ENCODE measurements around the gene ATP10A.

The ATP10A gene

GRCh38 chr15:25838191-25838870 is 24.8 kb downstream of the ATP10A start:
- TF ChIP-seq CTCF (conservative IDR thresholded peaks at IDR 0.05; ENCODE audit: control insufficient read depth, insufficient read depth, low read depth, low read length) = no peak
- no peak overlapping the region for H3K4me3 ChIP-seq (ENCODE audit: control insufficient read depth, low read depth, low read length)
- DNase-seq (ENCODE audit: low read depth) = no peak

- DNase-seq (ENCODE audit: low read depth) = no peak
- TF ChIP-seq CTCF (conservative IDR thresholded peaks at IDR 0.05; ENCODE audit: control insufficient read depth, insufficient read depth, low read depth, low read length) = no peak
- H3K4me3 ChIP-seq (ENCODE audit: control insufficient read depth, low read depth, low read length) = no peak overlapping the region
Measured at GRCh38 chr15:25832158-25832557, 31.0 kb downstream of the ATP10A start.

GRCh38 chr15:25830844-25831451 is 32.2 kb downstream of the ATP10A start:
- DNase-seq (ENCODE audit: low read depth) = peak; percentile 95
- H3K4me3 ChIP-seq (ENCODE audit: control insufficient read depth, low read depth, low read length) = peak overlapping the region; percentile 47
- no peak for TF ChIP-seq CTCF (conservative IDR thresholded peaks at IDR 0.05; ENCODE audit: control insufficient read depth, insufficient read depth, low read depth, low read length)

- DNase-seq (ENCODE audit: low read depth) = no peak
- no peak for TF ChIP-seq CTCF (conservative IDR thresholded peaks at IDR 0.05; ENCODE audit: control insufficient read depth, insufficient read depth, low read depth, low read length)
Measured at GRCh38 chr15:25829073-25829472, 34.1 kb downstream of the ATP10A start.

GRCh38 chr15:25825207-25825606 is 37.9 kb downstream of the ATP10A start:
- DNase-seq (ENCODE audit: low read depth) = no peak
- H3K4me3 ChIP-seq (ENCODE audit: control insufficient read depth, low read depth, low read length) = no peak overlapping the region
- no peak for TF ChIP-seq CTCF (conservative IDR thresholded peaks at IDR 0.05; ENCODE audit: control insufficient read depth, insufficient read depth, low read depth, low read length)

More at GRCh38 chr15:25829073-25829472, 34.1 kb downstream of the ATP10A start:
- H3K4me3 ChIP-seq (ENCODE audit: control insufficient read depth, low read depth, low read length) = no peak overlapping the region

GRCh38 chr15:25824618-25825017 is 38.5 kb downstream of the ATP10A start:
- DNase-seq (ENCODE audit: low read depth) = no peak
- no peak overlapping the region for H3K4me3 ChIP-seq (ENCODE audit: control insufficient read depth, low read depth, low read length)
- no peak for TF ChIP-seq CTCF (conservative IDR thresholded peaks at IDR 0.05; ENCODE audit: control insufficient read depth, insufficient read depth, low read depth, low read length)

Data from fibroblast of mammary gland (primary cell).